Stomach (tissue), 4 donors: Measurements from ENCODE around the gene SOD2.

Experiments
- EP300 ChIP-seq: sonication (generic); formaldehyde crosslinking; IDR thresholded peaks from one replicate; pipeline ENCODE4 v1.6.1; 2017; ENCODE audit warnings: antibody characterized with exemption
- POLR2A ChIP-seq, 4 donors: fragments of 450-650 bp; IDR thresholded peaks; one replicate each; pipeline ENCODE4 v1.6.1; 2016; ENCODE audit warnings: antibody characterized with exemption in 4 of 4, control low read depth in 2 of 4, mild to moderate bottlenecking in 1 of 4, moderate library complexity in 1 of 4

DNA sequence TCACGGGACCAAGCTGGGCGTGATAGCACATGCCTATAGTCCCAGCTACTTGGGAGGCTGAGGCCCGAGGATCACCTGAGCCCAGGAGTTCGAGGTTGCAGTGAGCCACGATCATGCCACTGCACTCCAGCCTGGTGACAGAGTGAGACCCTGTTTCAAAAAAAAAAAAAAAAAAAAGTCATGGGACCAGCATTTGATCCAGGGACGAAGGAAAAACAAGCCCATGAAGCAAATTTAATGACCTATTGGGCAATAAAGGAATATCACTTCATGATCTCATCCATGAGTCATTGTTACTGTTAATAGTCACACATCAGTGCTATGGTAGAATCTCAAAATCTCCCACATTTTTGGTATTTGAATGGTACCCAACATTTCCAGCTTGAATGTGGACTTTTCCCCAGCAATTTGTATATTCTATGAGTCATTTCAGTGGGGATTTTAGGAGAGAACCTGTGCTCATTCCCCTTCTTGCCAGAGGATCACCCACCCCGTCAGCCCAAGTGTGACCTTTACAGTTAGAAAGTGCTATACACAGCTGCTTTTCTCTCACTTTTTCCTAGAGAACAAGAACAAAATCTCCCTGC, 8.5 kb upstream of the SOD2 start:
- TF ChIP-seq EP300 = no peak
- no peak for TF ChIP-seq POLR2A (IDR thresholded peaks at IDR 0.05)
